ENCODE results near the gene CLSTN3.

CLSTN3 gene

DNA sequence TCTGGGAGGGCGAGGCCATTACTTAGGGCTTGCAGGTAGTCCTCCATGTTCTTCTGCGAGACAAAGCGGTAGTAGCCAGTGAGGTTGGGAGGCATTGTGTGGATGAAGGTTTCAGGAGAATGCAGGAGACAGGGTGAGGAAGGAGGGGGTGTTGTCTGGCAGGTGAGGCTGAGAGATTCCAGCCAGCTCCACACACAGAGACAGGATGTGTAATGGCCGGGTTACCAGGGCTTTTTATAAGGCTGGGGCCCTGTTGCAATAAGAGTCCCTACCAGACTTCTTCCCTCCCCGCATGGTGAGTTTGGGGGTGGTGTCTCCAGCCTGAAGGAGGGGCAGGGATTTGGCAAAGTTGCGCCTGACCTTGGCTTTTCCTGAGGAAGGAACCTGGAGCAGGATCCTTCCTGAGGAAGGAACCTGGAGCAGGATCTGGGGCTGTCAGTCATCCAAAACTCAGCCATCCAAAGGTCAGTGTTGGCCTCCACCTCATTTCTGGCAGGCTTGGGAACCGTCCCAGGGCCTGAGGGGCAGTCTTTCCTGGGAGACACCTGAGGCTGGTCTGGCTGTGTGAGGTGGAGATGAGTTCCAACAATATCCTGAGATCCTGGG lies 1.4 kb upstream of the CLSTN3 start, which contains the start of gene RBP5:
TSS of gene RBP5 (minus strand) at position 209 of the 606 bp plus-strand sequence. CDS start at position 95, 114 bp downstream.
- DNase-seq: no peak

DNA sequence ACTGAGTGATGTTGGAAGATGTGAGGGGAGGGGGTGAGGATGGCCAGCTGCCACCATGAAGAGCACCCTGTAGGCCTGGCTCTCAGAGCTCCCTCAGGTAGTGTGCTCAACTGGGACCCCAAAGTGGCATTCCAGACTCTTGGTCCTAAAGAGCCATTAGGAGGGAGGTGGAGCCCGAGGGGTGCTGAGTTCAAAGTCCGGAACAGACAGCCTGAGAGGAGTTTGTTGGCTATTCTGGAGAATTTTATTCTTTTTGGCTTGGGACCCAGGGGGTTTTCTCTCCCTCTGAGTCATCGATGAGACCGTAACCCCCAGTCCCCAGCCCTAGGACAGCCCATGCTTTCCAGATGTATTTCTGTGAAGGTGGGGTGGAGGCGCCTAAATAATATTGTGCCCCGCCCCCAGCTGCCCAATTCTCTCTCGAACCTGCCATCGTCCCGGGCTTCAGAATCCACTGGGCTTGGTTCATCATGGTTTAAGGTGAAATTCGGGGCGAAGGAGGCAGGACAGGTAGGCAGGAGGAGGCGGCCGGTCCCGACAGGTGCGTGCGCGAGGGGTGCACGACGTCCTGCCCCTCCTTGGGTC lies 792 bp upstream of the CLSTN3 start:
- no peak for DNase-seq

DNA sequence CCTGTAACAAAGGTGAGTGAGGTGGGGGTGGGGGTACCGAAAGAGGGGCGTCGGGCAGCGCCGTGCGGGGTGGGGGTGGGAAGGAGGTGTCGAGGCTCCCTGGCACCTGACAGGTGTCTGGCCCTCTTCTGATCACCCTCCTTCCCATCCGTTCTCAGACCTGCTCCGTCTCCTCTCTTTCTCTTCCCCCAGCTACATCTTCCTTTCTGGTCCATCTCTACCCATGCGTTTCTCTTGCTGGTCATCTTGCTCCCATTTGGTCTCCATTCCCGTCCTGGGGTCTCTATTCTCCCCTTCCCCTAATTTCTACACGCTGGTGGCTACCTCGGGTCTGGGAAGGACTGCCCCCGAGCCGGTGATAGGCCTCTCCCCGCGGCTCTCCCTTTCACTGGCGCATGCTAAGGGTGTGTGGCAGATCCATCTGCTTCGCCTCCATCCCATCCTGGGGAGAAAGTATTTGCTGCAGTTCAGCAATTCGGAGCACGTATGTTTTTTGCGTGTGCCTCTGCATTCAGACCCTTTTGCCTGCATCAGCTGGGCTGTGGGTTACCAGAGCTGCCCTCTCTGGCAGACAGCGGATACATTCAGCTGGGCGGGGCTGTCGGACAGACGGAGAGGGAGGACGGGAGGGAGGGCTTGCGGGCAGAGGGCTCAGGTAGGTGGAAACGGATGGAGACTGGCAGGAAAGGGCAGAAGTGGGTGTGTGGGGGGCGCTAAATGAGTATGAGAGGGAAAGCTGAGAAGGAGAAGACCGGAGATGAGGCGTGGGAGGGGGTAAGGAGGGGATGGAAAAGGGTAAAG lies 730 bp downstream of the CLSTN3 start:
- DNase-seq: peak; percentile 29 to 48 (median 31)

DNA sequence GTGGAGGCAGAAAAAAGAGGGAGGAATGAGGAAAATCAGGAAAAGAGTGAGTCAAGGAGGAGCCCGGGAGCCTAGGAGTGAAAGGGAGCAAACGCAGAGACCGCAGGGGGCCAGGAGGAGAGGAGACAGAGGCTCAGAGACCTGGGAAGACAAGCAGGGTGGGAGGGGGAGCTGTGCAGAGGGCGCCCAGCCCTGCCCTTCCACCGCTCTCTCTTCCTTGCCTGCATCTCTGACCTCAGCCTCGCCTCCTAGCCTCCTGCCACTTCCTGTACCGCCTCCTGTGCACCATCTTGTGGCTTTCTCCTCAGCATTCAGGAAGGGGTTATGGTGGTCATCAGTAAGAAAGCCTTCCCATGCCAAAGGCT lies 1.3 kb downstream of the CLSTN3 start:
- peak in 2 of 5 donors; percentile 13 to 28 for DNase-seq

DNA sequence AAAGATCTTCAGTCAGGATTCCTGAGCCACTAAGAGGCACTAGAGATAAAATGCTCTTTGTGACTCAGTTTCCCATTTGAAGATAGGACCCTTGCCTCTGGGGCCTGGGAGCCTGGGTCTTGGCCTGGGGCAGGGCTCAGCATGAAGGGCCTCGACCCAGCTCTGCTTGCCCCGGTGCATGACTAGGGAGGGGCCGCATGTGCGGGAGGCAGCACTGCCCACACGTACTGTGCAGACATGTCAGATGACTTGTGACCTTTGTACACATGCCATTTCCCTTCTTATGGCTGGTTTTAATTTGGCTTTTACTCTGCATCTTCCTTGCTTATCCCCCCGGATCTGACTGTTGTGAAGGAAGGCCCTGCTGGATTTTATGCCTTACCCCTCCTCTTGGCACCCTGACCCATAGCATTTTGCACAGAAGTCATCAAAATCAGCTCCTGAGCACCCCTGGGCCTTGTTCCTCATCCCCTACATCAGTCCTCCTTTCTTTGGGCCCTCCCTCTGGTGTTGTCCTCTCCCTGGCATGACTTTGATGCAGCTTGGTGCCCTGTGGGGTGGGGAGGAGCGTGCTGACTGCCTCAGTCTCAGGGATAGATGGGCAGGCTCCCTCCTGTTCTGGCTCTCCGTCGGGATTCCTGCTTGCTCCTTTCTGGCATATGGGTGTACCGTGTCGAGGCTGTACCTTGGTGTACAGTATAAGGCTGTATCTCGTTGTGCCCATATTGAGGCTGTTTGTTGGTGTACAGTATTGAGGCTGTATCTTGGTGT lies 4.4 kb downstream of the CLSTN3 start:
- no peak for DNase-seq

DNA sequence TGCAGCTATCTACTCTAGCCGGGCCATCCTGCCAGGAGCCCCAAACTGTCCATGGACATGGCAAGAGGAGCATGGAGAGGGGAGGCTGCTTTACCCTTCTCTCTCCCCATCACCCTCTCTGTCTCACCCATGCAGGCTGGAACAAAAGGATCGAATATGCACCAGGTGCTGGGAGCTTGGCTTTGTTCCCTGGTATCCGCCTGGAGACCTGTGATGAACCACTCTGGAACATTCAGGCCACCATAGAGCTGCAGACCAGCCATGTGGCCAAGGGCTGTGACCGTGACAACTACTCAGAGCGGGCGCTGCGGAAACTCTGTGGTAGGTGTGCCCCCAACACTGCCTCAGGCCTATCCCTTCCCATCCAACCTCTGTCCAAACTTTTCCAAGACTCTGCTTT lies 5.9 kb downstream of the CLSTN3 start:
- DNase-seq: no peak

DNA sequence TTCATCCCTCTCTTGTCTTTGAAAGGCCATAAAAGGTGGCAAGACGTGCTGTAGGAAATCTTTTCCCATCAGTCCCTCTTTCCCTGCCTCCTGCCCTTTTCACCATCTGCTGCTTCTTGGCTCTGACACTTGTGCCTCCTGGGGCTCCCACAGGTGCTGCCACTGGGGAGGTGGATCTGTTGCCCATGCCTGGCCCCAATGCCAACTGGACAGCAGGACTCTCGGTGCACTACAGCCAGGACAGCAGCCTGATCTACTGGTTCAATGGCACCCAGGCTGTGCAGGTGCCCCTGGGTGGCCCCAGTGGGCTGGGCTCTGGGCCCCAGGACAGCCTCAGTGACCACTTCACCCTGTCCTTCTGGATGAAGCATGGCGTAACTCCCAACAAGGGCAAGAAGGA lies 6.5 kb downstream of the CLSTN3 start:
- no peak for DNase-seq

DNA sequence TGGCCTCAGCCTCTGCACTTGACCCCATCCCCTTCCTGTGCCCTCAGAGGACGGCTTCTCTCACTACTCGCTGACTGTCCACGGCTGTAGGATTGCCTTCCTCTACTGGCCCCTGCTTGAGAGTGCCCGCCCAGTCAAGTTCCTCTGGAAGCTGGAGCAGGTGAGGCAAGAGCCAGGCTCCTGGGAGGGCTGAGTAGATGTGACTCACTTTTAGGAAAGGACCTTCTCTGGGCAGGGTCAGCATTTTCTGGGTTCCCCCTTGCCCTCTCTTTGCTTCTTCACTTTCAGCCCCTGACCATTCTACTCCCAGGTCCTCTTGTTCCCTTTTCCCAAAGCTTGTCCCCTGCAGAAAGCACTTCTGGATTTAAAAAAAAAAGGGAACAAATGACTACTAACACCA lies 7.7 kb downstream of the CLSTN3 start:
- no peak for DNase-seq

DNA sequence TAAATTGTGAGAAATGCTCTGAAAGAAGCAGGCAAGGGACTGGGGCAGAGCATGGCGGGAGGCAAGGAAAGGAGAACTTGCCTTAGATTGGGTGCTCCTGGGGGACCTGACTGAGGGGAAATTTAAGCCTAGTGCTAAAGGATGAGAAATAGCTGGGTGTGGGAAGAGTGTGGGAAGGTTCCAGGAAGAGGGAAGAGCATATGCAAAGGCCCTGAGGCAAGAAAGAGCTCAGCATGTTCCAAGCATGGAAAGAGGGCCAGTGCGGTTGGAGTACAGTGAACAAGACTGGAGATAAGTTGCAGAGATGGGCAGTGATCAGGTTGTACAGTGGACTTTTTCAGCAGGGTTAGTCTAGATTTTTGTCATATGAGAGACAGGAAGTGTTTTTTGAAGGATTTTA lies 9.0 kb downstream of the CLSTN3 start:
- no peak for DNase-seq

DNA sequence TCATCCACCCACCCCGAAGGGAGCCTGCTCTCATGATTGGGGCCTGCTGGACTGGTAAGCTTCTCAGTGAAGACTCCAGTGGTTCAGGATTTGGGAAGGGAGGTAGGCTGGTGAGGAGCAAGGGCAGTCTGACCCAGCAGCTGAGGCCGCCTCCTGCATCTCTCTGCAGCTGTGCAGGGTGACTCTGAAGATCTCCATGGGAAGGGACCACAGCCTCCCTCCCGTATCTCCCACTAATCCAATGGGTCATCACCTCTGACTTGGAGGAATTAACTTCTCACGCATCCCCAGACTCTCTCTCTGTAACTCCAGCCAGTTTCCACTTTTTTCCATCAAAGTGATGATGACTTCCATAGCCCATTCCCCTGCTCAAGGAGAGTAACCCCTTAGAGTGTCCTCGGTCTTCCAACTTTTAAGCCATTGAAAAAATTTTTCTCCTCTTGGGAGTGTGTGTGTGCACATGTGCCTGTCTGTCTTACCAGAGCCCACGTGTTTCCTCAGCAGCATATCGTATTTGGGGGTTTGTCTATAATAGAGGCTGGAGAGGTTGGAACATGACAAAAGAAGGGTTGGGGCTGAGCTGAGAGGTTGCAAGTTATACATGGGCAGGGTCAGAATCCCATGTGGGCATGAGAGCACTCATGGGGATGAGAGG lies 11.3 kb downstream of the CLSTN3 start:
- DNase-seq: no peak

DNA sequence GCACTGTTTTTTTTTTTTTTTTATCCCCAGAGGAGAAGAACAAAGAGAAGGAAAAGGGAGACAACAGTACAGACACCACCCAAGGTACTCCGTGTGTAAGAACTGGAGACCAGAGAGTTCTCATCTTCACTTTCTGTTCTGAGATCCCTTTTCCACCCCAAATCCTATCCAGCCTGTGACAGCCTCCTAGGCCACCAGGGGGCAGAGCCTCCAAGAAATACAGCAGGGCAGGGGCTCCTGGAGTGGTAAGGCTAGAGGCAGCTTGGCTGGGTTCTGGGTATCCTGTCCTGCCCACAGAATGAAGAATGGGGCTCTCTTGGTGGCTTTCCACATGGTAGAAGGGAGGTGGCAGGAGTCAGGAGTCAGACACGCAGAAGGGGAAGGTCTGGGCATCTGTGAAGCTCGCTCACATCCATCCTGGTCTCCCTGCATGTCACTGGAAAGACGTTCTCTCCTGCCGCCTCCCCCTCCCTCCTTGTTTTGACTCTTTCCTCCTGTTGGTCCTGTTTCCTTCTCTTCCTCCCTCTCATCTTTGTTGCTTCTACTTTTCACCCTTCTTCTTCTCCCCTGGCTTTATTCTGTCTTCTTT lies 12.0 kb downstream of the CLSTN3 start:
- DNase-seq: peak in 3 of 5 donors; percentile 35 to 48 (median 41)

DNA sequence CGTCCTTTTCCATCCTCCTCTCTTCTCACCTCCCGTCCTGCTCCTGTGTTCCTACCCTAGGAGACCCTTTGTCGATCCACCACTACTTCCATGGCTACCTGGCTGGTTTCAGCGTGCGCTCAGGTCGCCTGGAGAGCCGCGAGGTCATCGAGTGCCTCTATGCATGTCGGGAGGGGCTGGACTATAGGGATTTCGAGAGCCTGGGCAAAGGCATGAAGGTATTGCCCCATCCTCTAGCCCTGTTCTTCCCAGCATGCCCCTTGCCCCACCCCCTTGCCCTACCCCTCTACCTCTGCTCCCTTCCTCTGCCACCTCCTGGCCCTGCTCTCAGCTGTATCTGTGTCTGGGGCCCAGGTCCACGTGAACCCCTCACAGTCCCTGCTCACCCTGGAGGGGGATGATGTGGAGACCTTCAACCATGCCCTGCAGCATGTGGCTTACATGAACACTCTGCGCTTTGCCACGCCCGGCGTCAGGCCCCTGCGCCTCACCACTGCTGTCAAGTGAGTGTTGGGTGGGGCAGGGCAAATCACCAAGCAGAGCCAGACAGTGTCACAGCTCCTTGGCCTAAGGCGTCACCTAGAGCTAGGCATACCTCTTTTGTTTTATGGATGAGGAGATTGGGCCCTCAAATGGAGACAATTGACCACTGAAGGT lies 12.8 kb downstream of the CLSTN3 start:
- DNase-seq: no peak

DNA sequence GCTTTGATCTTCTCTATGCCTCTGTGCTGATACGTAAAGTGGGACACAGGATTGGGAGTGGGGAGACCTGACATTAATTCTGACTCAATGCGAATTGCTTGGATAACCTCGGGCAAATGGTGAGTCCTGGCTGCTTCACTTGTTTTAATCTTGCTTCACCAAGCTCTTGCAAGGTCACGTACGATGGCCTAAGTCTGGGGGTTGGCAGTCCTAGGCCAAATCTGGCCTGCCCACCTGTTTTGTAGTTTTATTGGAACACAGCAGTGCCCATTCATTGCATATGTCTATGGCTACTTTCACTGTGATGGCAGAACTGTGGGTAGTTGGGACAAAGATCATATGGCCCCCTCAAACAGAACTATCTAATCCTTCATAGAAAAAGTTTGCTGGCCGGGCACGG lies 13.4 kb downstream of the CLSTN3 start:
- no peak for DNase-seq

DNA sequence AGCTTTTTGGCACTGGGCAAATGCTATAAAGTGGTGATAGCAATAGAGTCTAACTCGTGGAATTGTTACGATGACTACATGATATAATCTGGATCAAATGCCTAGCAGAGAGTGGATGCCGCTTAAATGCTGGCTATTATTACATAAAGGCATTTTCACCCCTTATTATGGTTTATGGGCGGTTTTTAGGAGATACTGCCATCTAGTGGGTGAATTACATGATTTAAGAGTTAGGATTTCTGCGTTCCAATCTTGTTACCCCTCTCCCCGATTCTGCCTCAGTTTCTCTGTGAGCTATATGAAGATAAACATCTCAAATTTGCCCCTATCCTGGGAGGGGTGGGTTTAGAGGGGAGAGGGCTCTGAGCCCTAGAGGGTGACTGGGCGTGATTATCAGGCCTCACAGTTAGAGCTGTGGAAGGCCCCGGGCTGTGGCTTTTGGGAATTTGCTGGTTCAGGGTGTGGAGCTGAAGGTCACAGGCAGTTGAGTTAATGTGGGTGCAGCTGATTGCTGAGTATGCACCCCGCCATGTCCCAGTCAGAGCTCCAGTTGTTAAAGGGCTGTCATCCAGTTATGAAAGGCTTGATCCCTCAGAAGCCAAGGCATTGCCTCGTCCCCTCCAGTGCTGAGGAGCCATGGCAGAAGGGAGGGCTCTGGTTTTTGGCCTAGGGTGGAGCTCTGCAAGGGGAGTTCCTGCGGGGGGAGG lies 14.4 kb downstream of the CLSTN3 start:
- DNase-seq: no peak

DNA sequence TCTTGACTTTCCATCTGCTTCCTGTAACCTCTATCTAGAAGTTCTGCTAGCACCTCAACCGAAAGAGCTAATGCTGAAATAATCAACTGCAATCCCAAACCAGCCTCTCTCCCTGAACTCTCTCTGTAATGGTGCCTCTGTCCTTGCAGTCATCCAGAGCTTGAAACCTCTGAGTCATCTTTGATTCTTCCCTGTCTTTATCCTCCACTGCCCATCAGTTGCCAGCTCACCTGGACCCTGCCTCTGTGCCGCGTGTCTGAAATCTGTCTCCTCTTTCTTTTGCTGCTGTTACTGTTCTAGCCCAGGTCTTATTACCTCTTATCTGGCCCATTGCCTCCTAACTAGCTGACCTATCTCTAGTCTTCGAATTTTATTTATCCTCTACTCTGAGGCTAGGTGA lies 15.5 kb downstream of the CLSTN3 start:
- no peak for DNase-seq

DNA sequence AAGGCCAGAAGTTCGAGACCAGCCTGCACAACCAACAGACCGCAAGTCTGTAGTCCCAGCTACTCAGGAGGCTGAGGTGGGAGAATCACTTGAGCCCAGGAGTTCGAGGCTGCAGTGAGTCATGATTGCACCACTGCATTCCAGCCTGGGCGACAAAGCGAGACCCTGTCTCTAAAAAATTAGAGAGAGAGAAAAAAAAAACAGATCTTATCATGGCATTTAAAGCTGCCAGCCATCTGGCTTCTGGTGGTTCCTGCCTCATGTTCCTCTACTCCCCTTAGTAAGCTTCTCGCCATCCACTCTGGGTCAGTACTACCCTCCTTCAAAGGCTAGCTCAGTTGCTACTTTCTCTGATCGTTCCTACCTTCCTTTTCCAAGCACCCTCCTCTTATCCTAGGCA lies 16.1 kb downstream of the CLSTN3 start:
- no peak for DNase-seq

DNA sequence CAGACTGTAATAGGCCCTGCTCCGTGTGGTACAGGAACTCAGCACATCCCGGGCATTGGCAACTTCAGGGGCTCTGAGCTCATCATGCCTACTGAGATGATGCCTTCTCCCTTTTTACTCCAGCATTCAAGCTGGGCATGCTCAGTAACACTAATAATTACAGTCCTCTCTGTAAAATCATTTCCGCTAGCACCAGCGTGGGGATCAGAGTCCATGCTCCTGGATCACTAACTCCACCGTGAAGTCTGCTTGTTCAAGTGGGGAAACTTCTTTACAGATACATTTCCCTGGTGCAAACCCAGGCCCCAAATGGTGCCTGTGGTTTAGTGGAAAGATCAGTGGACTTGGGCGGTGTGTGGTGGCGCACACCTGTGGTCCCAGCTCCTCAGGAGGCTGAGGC lies 16.7 kb downstream of the CLSTN3 start:
- no peak for DNase-seq

DNA sequence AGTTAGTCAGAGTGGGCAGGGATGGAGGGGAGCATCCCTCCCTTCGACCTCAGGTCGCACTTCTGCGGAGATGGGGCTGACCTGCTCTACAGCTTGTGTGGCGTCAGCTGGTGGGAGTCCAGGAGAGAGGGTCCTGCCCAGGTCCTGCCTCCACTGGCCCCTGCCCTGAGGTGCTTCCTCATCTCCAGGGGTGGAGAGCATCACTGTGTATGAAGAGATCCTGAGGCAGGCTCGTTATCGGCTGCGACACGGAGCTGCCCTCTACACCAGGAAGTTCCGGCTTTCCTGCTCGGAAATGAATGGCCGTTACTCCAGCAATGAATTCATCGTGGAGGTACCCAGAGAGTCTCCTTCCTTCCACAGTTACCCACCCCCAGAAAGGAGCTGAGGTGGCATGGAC lies 20.2 kb downstream of the CLSTN3 start:
- no peak for DNase-seq

DNA sequence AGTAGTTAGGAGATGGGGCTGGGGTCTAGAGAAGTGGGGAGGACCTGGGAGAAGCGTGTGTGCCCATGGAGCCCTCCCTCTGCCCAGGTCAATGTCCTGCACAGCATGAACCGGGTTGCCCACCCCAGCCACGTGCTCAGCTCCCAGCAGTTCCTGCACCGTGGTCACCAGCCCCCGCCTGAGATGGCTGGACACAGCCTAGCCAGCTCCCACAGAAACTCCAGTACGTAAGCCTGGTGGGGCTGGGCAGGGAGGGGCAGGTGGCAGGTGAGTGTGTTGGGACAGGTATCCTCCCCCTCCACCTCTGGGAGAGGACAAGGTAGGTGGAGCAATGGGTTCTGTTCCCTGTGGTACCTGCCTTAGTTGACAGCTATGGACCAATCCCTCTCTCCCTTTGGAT lies 20.7 kb downstream of the CLSTN3 start:
- DNase-seq: no peak

DNA sequence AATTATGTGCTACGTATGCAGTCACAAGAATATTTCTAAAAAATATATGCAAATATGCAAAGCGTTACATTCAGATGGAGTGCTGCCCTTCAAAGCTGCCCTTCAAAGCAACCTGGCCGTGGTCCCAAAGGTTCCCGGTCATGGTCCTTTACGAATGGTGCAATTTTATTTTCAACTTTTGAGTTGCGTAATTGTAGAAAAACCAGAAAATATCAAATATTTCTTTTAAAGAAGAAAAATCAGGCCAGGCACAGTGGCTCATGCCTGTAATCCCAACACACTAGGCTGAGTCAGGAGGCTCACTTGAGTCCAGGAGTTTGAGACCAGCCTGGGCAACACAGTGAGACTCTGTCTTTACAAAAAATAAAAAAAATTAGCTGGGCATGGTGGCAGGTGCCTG lies 21.4 kb downstream of the CLSTN3 start:
- DNase-seq: no peak

DNA sequence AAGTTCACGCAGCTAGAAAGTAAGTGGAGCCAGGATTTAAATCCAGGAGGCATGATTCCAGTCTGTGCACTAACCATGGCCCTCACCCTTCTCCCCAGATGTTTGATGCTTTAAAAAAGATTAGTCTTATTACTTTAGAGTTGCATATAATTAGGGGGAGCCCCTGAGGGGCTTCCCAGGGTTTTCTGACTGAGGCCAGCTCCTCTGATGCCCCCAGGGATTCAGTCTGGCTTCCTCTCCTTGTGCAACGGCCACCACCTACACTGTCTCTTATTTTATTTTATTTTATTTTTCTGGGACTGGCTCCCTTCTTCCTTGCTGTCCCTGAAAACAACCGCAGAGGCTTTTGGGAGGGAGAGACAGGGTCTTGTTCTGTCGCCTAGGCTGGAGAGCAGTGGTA lies 22.6 kb downstream of the CLSTN3 start:
- no peak for DNase-seq
